Suprapubic skin (tissue), 4 donors: Measurements from ENCODE around the gene DFFB.

Source experiments
- CTCF ChIP-seq, 2 donors: fragments of 200-600 bp in 1 of 2; fragments of 450-650 bp in 1 of 2; sonication (generic) in 1 of 2; IDR thresholded peaks; one replicate each; pipeline ENCODE4 v1.5.1; 2016 to 2019; ENCODE audit warnings: antibody characterized with exemption in 2 of 2, mild to moderate bottlenecking in 1 of 2, moderate library complexity in 1 of 2
- EP300 ChIP-seq: sonication (generic); formaldehyde crosslinking; IDR thresholded peaks from one replicate; pipeline ENCODE4 v1.6.1; 2017; ENCODE audit warnings: antibody characterized with exemption
- POLR2AphosphoS5 ChIP-seq, 3 donors: sonication (generic); formaldehyde crosslinking; IDR thresholded peaks; one replicate each; pipeline ENCODE4 v1.6.1; 2017; ENCODE audit warnings: antibody characterized with exemption in 3 of 3

GRCh38 chr1:3898994-3899753 lies 41.9 kb downstream of the DFFB start:
- TF ChIP-seq CTCF (IDR thresholded peaks at IDR 0.05) (no peak), EP300 (no peak), POLR2AphosphoS5 (IDR thresholded peaks at IDR 0.05) (no peak)
